HepG2 (cell line): ENCODE results near the gene MCF2L. TPM values are rescaled to one million over a fixed set of nuclear protein-coding genes. Genes with fewer than 3 reads are reported as not detected.
"Not testable (repeated sequence)": the region's sequence is repeated elsewhere in the genome, so short reads cannot be mapped to it uniquely, and the experiment has no call there.

Experiments
- ATAC-seq: fragments of 200-7000 bp; cut with Tn5 transposase; 3 replicates; pipeline ENCODE4 v1.9.1; 2020; ENCODE audit warnings: mild to moderate bottlenecking, moderate library complexity
- BruUV-seq: library from RNA; stranded (reverse); fragments of 400-500 nt; replicated peaks from 2 replicates; lab custom pipeline; 2021; lab: Mats Ljungman, UMichigan
- CTCF ChIA-PET: fragments of 300-600 bp; formaldehyde crosslinking; extraction: SDS; loops from one replicate; lab custom pipeline; 2021; ENCODE audit warnings: low total read pairs, inconsistent platforms, low intra/inter-chr PET ratio; lab: Yijun Ruan, JAX
- POLR2A ChIA-PET: fragments of 350-600 bp; sonication (Branson Sonifier 250); formaldehyde crosslinking; loops from one replicate; lab custom pipeline; 2020; ENCODE audit warnings: antibody characterized with exemption, inconsistent platforms; lab: Yijun Ruan, JAX
- DNase-seq: peaks from one replicate; pipeline ENCODE4 v3.0.0-alpha.2; 2015; ENCODE audit warnings: low spot score
- FAIRE-seq: peaks from 3 replicates; lab custom pipeline; 2011; peaks lifted over from hg19 to GRCh38; lab: Jason Lieb, UNC
- H2AFZ ChIP-seq: one replicate; pipeline ENCODE4 v1.6.1; 2011; ENCODE audit warnings: low read length, inconsistent platforms
- H3K27ac ChIP-seq: fragments of 300-600 bp; 3 replicates; pipeline ENCODE4 v1.8.0; 2011; ENCODE audit warnings: mixed run types, mild to moderate bottlenecking, mixed read lengths, low read length, inconsistent platforms; ENCODE audit not compliant: insufficient read depth; ENCODE audit errors: extremely low read length
- H3K27me3 ChIP-seq, 2 experiments: fragments of 200-600 bp in 1 of 2; 2 replicates in 1 of 2; 3 replicates in 1 of 2; pipeline versions ENCODE4 v1.6.0 to v1.8.0; 2011; ENCODE audit warnings: low read length in 2 of 2, mild to moderate bottlenecking in 2 of 2, moderate library complexity in 2 of 2, inconsistent platforms in 1 of 2; ENCODE audit not compliant: insufficient read depth in 2 of 2, control insufficient read depth in 1 of 2
- H3K36me3 ChIP-seq, 2 experiments: fragments of 200-600 bp in 1 of 2; replicated peaks in 1 of 2; 2 replicates in 1 of 2; 3 replicates in 1 of 2; pipeline versions ENCODE4 v1.5.1 to v1.8.0; 2011; ENCODE audit warnings: low read length in 2 of 2, inconsistent platforms in 1 of 2; ENCODE audit not compliant: insufficient read depth in 2 of 2, control insufficient read depth in 1 of 2
- H3K4me1 ChIP-seq: 2 replicates; pipeline ENCODE4 v1.5.1; 2012; ENCODE audit warnings: low read length, inconsistent platforms; ENCODE audit not compliant: insufficient read depth
- H3K4me2 ChIP-seq: 2 replicates; pipeline ENCODE4 v1.6.0; 2011; ENCODE audit warnings: low read depth, low read length, inconsistent platforms
- H3K4me3 ChIP-seq, 3 experiments: fragments of 200-600 bp in 1 of 3; sonication (generic), shearing (Covaris generic) in 1 of 3; replicated peaks in 1 of 3; 2 replicates each; pipeline ENCODE4 v1.5.1; 2011 to 2016; ENCODE audit warnings: low read length in 3 of 3, inconsistent platforms in 2 of 3, low read depth in 2 of 3, mild to moderate bottlenecking in 2 of 3, control low read depth in 1 of 3, mixed read lengths in 1 of 3; ENCODE audit not compliant: insufficient read depth in 1 of 3
- H3K79me2 ChIP-seq: one replicate; pipeline ENCODE4 v1.6.1; 2011; ENCODE audit warnings: low read length, inconsistent platforms; ENCODE audit not compliant: insufficient read depth
- H3K9ac ChIP-seq: 2 replicates; pipeline ENCODE4 v1.6.0; 2011; ENCODE audit warnings: mild to moderate bottlenecking, low read depth, low read length, inconsistent platforms; ENCODE audit not compliant: insufficient read depth
- H3K9me3 ChIP-seq: 2 replicates; pipeline ENCODE4 v1.5.1; 2012; ENCODE audit warnings: mild to moderate bottlenecking, low read length
- H4K20me1 ChIP-seq: 2 replicates; pipeline ENCODE4 v1.6.0; 2011; ENCODE audit warnings: inconsistent platforms, mild to moderate bottlenecking, low read length, moderate library complexity; ENCODE audit not compliant: insufficient read depth
- CTCF ChIP-seq: sonication (generic); formaldehyde crosslinking; IDR thresholded peaks from 2 replicates; pipeline ENCODE4 v1.5.0; 2020; ENCODE audit warnings: mild to moderate bottlenecking, missing genetic modification reagents, moderate library complexity
- STAG1 ChIP-seq: sonication (generic); formaldehyde crosslinking; IDR thresholded peaks from 2 replicates; pipeline ENCODE4 v1.4.0; 2020; ENCODE audit warnings: missing genetic modification reagents
- ZBTB33 ChIP-seq: sonication (generic); formaldehyde crosslinking; IDR thresholded peaks from 2 replicates; pipeline ENCODE4 v1.4.0; 2020; ENCODE audit warnings: missing genetic modification reagents
- ZNF280B ChIP-seq: sonication (generic); formaldehyde crosslinking; IDR thresholded peaks from 2 replicates; pipeline ENCODE4 v1.5.0; 2020; ENCODE audit warnings: missing genetic modification reagents, mild to moderate bottlenecking, borderline replicate concordance
- ZNF280D ChIP-seq: sonication (generic); formaldehyde crosslinking; IDR thresholded peaks from 2 replicates; pipeline ENCODE4 v1.5.1; 2020; ENCODE audit warnings: mild to moderate bottlenecking, missing genetic modification reagents
- WGBS: methylation state at CpG from one replicate; pipeline ENCODE4 v1.1.6; 2017; ENCODE audit warnings: low lambda C conversion rate; 5-methylcytosine and 5-hydroxymethylcytosine counted together
- in situ Hi-C: cut with HindIII; loops from 2 replicates; pipeline ENCODE4 v1.10.0; 2017; ENCODE audit warnings: low pct_unique_long_range_greater_than_20kb; ENCODE audit not compliant: extremely low pct_ligation_motif_present
- intact Hi-C: fragments of 100-400 bp; cut with micrococcal nuclease; formaldehyde crosslinking; loops from one replicate; pipeline ENCODE4 v1.10.0; 2022; ENCODE audit not compliant: unreplicated experiment
- polyA plus RNA-seq, 8 experiments: library from polyadenylated mRNA; depleted of rRNA in 3 of 8; stranded (reverse) in 7 of 8; unstranded in 1 of 8; fragments of >200 nt; fragmentation: Illumina TruSeq in 4 of 8; extraction: Trizol in 4 of 8; gene quantifications; 2 replicates each; pipeline versions ENCODE4 v1.2.1 to v1.2.3, GENCODE V29; 2011 to 2016; ENCODE audit warnings: low read depth in 4 of 8, missing spikeins in 1 of 8, mixed read lengths in 1 of 8; ENCODE audit not compliant: insufficient read depth in 1 of 8
- total RNA-seq, 5 experiments: library from RNA; depleted of rRNA; stranded (reverse); fragments of >200 nt; fragmentation: Illumina TruSeq; extraction: Trizol; gene quantifications; 2 replicates each; pipeline ENCODE4 v1.2.3, GENCODE V29; 2016; ENCODE audit warnings: low read depth in 1 of 5

The MCF2L gene
- total and polyA plus RNA-seq, 2 of the 13 experiments (the other 11 are each of a cell fraction or from before 2014, with no cell fraction given), result 19.4 to 28.4 TPM

- ATAC-seq, H3K4me3 ChIP-seq, BruUV-seq, H3K27me3 ChIP-seq, H3K36me3 ChIP-seq, H3K27ac ChIP-seq, H3K9me3 ChIP-seq, H3K79me2 ChIP-seq, POLR2A ChIA-PET, H3K4me2 ChIP-seq, H2AFZ ChIP-seq, FAIRE-seq, H3K9ac ChIP-seq, H4K20me1 ChIP-seq: not testable (repeated sequence)
- WGBS, result 50% methylated on average over 9 of the region's 11 CpGs
- CTCF ChIA-PET, result interaction anchor here (1.5 to 3.2 kb wide), 5 partner anchors 15 to 94 kb away, joined by 4 to 45 read pairs (median 9); partner anchors contain the start of gene MCF2L
- intact Hi-C loops (loop anchor here (1.0 to 5.0 kb wide), 6 partner anchors 10 to 181 kb away; partner anchors contain the start of gene F10), in situ Hi-C loops (loop anchor here (5.0 kb wide), 1 partner anchor 61 kb away; no protein-coding TSS in a partner anchor)
- DNase-seq, result peak; percentile 28
- peaks cover 28% of the 10 kb centered on the region for H3K4me1 ChIP-seq
- TF ChIP-seq ZBTB33, result peak; percentile 96
- peak; percentile 48; the same call in 1 of the 2 replicates for TF ChIP-seq CTCF (CRISPR knock-in tag)
- TF ChIP-seq STAG1 (CRISPR knock-in tag), result peak; percentile 61
- TF ChIP-seq ZNF280D (CRISPR knock-in tag), result peak; percentile 77; the same call in 1 of the 2 replicates
- peak; percentile 88 for TF ChIP-seq ZNF280B
Measured at GRCh38 chr13:112941765-112942164, 27.2 kb upstream of the MCF2L start.
